ENCODE measurements around the gene SPTBN2. TPM values are rescaled to one million over a fixed set of nuclear protein-coding genes. Genes with fewer than 3 reads are reported as not detected.

Gene SPTBN2
- total RNA-seq, 1 donor from 2014 or later, result 3.2 TPM

DNA sequence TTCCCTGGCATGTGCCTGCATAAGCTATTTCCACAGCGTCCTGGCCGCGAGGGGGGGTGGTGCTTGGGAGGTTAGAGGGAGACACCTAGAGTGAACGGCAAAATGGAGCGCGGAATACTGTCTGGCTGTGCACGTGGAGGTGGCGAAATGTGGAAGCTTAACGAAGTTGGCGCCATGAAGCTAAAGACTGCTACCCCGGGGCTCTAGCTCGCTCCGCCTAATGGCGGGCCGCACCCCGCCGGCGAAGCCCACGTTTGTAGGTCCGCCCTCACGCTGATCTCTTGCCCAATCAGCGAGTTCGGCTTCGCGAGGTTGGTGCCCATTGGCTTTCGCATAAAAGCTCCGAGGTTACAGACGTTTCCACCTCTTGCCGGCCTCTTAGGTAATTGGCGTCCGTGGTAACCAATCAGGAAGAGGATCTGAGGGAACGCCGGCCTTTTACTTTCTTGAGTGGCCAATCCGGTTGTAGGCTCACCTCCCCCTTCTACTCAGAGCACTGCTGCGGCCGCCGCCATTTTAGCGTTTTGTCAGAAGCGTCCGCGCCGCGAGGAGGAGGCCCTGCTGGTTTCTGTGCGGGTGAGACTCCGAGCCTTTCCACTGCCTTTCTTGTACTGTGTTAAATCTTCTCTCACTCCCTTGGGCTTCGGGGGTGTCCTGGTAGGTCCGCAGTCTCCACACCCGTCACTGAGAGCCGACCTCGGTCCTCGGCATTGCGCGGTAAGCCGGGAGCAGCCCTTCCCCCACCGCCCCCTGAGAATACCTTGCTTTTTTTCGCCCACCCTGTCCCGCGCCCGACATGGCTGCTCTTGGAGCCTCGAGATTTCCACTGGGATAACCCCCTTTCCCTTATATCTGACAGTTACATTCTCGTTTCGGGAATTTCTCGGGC, 90.6 kb downstream of the SPTBN2 start, which contains the start of gene RBM4:
Gene RBM4, plus strand, starts transcription at position 527 of the 889 bp plus-strand sequence. CDS start 1,009 bp downstream, outside the sequence.
- DNase-seq (ENCODE audit: low spot score in 2 of 2), result peak; percentile 96 to 99
- H3K36me3 ChIP-seq, result peaks cover 27 to 34% of the 10 kb centered on the region in 2 donors
- H3K27ac ChIP-seq, result peak within 1 kb of the TSS; percentile 86 to 88
- peak within 1 kb of the TSS; percentile 72 to 96 for H3K4me3 ChIP-seq
- TF ChIP-seq, protein P1, sequence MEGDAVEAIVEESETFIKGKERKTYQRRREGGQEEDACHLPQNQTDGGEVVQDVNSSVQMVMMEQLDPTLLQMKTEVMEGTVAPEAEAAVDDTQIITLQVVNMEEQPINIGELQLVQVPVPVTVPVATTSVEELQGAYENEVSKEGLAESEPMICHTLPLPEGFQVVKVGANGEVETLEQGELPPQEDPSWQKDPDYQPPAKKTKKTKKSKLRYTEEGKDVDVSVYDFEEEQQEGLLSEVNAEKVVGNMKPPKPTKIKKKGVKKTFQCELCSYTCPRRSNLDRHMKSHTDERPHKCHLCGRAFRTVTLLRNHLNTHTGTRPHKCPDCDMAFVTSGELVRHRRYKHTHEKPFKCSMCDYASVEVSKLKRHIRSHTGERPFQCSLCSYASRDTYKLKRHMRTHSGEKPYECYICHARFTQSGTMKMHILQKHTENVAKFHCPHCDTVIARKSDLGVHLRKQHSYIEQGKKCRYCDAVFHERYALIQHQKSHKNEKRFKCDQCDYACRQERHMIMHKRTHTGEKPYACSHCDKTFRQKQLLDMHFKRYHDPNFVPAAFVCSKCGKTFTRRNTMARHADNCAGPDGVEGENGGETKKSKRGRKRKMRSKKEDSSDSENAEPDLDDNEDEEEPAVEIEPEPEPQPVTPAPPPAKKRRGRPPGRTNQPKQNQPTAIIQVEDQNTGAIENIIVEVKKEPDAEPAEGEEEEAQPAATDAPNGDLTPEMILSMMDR (IDR thresholded peaks at IDR 0.05), result no peak
- H3K4me1 ChIP-seq, result peaks cover 28 to 36% of the 10 kb centered on the region in 2 donors
- no peaks in the 10 kb centered on the region for H3K9me3 ChIP-seq
- intact Hi-C loops (cut with DNase I), result loop anchor here (1.0 kb wide), 3 partner anchors 22 to 45 kb away; partner anchors contain the start of genes CCDC87, CCS, RBM14 and RBM4B
- H3K27me3 ChIP-seq, result no peaks in the 10 kb centered on the region

DNA sequence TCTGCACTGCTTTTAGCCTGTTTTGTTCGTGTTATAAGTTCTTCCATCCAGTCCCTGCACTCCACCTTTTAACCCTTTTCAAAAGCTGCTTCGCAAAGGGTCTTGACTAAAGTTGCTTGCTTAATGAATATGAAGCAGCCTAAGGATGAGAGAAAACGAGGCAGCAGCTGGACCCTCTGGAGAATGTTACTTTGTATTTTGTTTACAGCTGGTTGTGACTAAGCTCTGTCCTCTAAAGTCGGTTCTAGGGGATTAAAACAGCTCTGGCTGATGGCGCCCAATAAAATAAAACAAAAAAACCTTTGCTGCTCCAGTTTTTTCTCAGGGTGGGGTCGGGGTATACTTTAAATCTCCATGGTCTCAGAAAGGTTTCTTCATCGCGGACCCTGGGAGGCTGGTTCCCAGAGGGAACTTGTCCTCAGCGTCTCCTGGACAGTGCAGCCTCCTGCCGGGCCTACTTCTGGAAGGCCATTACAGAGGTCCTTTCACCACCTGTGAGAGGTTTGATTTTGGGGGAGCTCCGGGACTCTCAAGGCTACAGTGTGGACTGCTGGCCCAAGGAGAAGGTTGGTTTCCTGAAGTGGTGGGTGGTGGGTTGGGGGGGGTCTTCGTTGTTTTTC, 91.3 kb downstream of the SPTBN2 start:
- H3K4me1 ChIP-seq, result peaks cover 26 to 28% of the 10 kb centered on the region in 2 donors
- intact Hi-C loops (cut with DNase I), result loop anchor here (1.0 kb wide), 3 partner anchors 21 to 44 kb away; partner anchors contain the start of genes CCDC87, CCS, RBM14 and RBM4B
- H3K9me3 ChIP-seq, result no peaks in the 10 kb centered on the region
- H3K36me3 ChIP-seq, result peaks cover 19 to 29% of the 10 kb centered on the region in 2 donors
- peak overlapping the region; percentile 52 to 58 for H3K27ac ChIP-seq
- DNase-seq (ENCODE audit: low spot score in 2 of 2), result no peak
- TF ChIP-seq, protein P1 (IDR thresholded peaks at IDR 0.05), result no peak
- H3K27me3 ChIP-seq, result no peaks in the 10 kb centered on the region
- peak overlapping the region; percentile 52 to 72 for H3K4me3 ChIP-seq

DNA sequence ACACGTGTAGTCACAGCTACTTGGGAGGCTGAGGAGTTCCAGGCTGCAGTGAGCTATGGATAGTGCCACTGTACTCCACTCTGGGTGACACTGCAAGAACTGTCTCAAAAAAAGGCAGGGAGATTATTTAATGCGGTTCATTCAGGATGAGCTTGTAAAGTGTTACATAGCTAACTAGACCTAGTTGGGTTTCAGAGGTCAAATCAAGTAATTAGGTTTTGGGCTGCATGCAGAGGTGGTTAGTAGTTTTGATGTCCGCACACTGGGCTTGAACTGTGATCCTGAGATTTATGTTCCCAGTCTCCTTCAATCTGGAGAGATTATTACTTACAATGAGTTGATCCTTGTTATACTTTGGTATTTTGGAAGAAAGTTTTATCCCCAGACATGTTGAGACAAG, 92.6 kb downstream of the SPTBN2 start:
- no peaks in the 10 kb centered on the region for H3K27me3 ChIP-seq
- no peak overlapping the region for H3K4me3 ChIP-seq
- peaks cover 13 to 16% of the 10 kb centered on the region in 2 donors for H3K4me1 ChIP-seq
- DNase-seq (ENCODE audit: low spot score in 2 of 2), result no peak
- intact Hi-C loops (cut with DNase I), result no loop called here
- TF ChIP-seq, protein P1 (IDR thresholded peaks at IDR 0.05), result no peak
- H3K36me3 ChIP-seq, result peaks cover 10 to 17% of the 10 kb centered on the region in 2 donors
- no peak overlapping the region for H3K27ac ChIP-seq
- no peaks in the 10 kb centered on the region for H3K9me3 ChIP-seq

Other genes with a start within 250 kb of the SPTBN2 start
- gene DPP3, start 248.8 kb downstream of the SPTBN2 start, total RNA-seq, result 14.8 TPM
- gene BBS1, start 218.6 kb downstream of the SPTBN2 start, total RNA-seq, result 39.6 TPM
- 18.0 TPM for gene ZDHHC24, start 183.2 kb downstream of the SPTBN2 start, total RNA-seq
- gene ACTN3, start 182.3 kb downstream of the SPTBN2 start, total RNA-seq, result not detected
- gene CTSF, start 160.6 kb downstream of the SPTBN2 start, total RNA-seq, result 98.8 TPM
- gene CCDC87, start 136.2 kb downstream of the SPTBN2 start, total RNA-seq, result 0.21 TPM
- gene CCS, start 136.0 kb downstream of the SPTBN2 start, total RNA-seq, result 50.4 TPM
- gene RBM14, start 112.6 kb downstream of the SPTBN2 start, total RNA-seq, result 39.2 TPM
- 79.5 TPM for gene RBM4, start 90.5 kb downstream of the SPTBN2 start, total RNA-seq
- gene RBM4B, start 51.3 kb downstream of the SPTBN2 start, total RNA-seq, result 87.0 TPM
- gene RCE1, start 114.2 kb upstream of the SPTBN2 start, total RNA-seq, result 45.7 TPM
- 60.5 TPM for gene LRFN4, start 127.8 kb upstream of the SPTBN2 start, total RNA-seq
- 13.5 TPM for gene PC, start 229.2 kb upstream of the SPTBN2 start, total RNA-seq
- gene C11orf86, start 246.1 kb upstream of the SPTBN2 start, total RNA-seq, result not detected